HEK293 (cell line): Measurements from ENCODE around the gene IPCEF1.

Experiments
- CTCF ChIA-PET: fragments of 350-600 bp; formaldehyde crosslinking; extraction: SDS; loops from one replicate; lab custom pipeline; 2021; ENCODE audit warnings: antibody characterized with exemption; lab: Yijun Ruan, JAX
- POLR2A ChIA-PET: fragments of 300-600 bp; formaldehyde crosslinking; extraction: SDS; loops from one replicate; lab custom pipeline; 2020; ENCODE audit warnings: antibody characterized with exemption, inconsistent platforms; lab: Yijun Ruan, JAX
- H3K27ac ChIP-seq: fragments of 200-500 bp; sonication (Bioruptor generic); 2 replicates; pipeline ENCODE4 v1.5.1; 2014; ENCODE audit warnings: low read depth, low read length, control low read depth, inconsistent platforms; ENCODE audit errors: extremely low read depth
- H3K36me3 ChIP-seq, 2 experiments: fragments of 200-500 bp in 1 of 2; sonication (Bioruptor generic) in 1 of 2; 1 replicate in 1 of 2; 2 replicates in 1 of 2; pipeline ENCODE4 v1.5.1; 2014 to 2017; ENCODE audit warnings: inconsistent platforms in 2 of 2, low read length in 2 of 2; ENCODE audit not compliant: control insufficient read depth in 2 of 2, insufficient read depth in 1 of 2
- H3K4me1 ChIP-seq: fragments of 200-500 bp; sonication (Bioruptor generic); 2 replicates; pipeline ENCODE4 v1.5.1; 2014; ENCODE audit warnings: mild to moderate bottlenecking, low read length, inconsistent platforms; ENCODE audit not compliant: control insufficient read depth, insufficient read depth
- H3K4me3 ChIP-seq: 2 replicates; pipeline ENCODE4 v1.5.1; 2011; ENCODE audit warnings: low read depth, mild to moderate bottlenecking, control low read depth, low read length, moderate library complexity
- H3K9me3 ChIP-seq: fragments of 200-500 bp; sonication (Bioruptor generic); 2 replicates; pipeline ENCODE4 v1.5.1; 2014; ENCODE audit warnings: low read depth, low read length, inconsistent platforms; ENCODE audit not compliant: control insufficient read depth, insufficient read depth
- BCL11B ChIP-seq: fragments of 450-650 bp; formaldehyde crosslinking; IDR thresholded peaks from 2 replicates; pipeline ENCODE4 v1.5.1; 2016; ENCODE audit warnings: low read depth, missing biosample characterization, missing genetic modification characterization
- HOXA7 ChIP-seq: sonication (generic); formaldehyde crosslinking; IDR thresholded peaks from 2 replicates; pipeline ENCODE4 v1.8.1; 2022; ENCODE audit warnings: missing genetic modification reagents, borderline replicate concordance
- KLF1 ChIP-seq: fragments of 450-650 bp; formaldehyde crosslinking; IDR thresholded peaks from 2 replicates; pipeline ENCODE4 v1.5.1; 2016; ENCODE audit warnings: missing biosample characterization, missing genetic modification characterization
- PRDM1 ChIP-seq: fragments of 450-650 bp; formaldehyde crosslinking; IDR thresholded peaks from 2 replicates; pipeline ENCODE4; 2016; ENCODE audit warnings: missing biosample characterization, missing genetic modification characterization
- SETDB1 ChIP-seq: IDR thresholded peaks from one replicate; pipeline ENCODE4 v1.6.1; 2017; ENCODE audit warnings: mild to moderate bottlenecking, low read length, moderate library complexity, mixed read lengths; ENCODE audit not compliant: insufficient read length
- WT1 ChIP-seq: fragments of 450-650 bp; formaldehyde crosslinking; IDR thresholded peaks from 2 replicates; pipeline ENCODE4 v1.5.1; 2016; ENCODE audit warnings: missing biosample characterization, missing genetic modification characterization
- YY1 ChIP-seq: fragments of 450-650 bp; formaldehyde crosslinking; IDR thresholded peaks from 2 replicates; pipeline ENCODE4 v1.5.1; 2018; ENCODE audit warnings: missing biosample characterization, missing genetic modification characterization
- YY2 ChIP-seq: fragments of 450-650 bp; formaldehyde crosslinking; IDR thresholded peaks from 2 replicates; pipeline ENCODE4 v1.5.1; 2016; ENCODE audit warnings: missing biosample characterization, missing genetic modification characterization
- ZBTB20 ChIP-seq: fragments of 450-650 bp; formaldehyde crosslinking; IDR thresholded peaks from 2 replicates; pipeline ENCODE4 v1.5.1; 2016; ENCODE audit warnings: missing biosample characterization, missing genetic modification characterization
- ZBTB48 ChIP-seq: fragments of 450-650 bp; formaldehyde crosslinking; IDR thresholded peaks from 2 replicates; pipeline ENCODE4 v1.5.1; 2016; ENCODE audit warnings: missing biosample characterization, missing genetic modification characterization
- ZFP69B ChIP-seq: fragments of 450-650 bp; formaldehyde crosslinking; IDR thresholded peaks from 2 replicates; pipeline ENCODE4 v1.5.1; 2016; ENCODE audit warnings: missing biosample characterization, missing genetic modification characterization
- ZIC2 ChIP-seq: fragments of 450-650 bp; formaldehyde crosslinking; IDR thresholded peaks from 2 replicates; pipeline ENCODE4 v1.5.1; 2016; ENCODE audit warnings: missing biosample characterization, missing genetic modification characterization
- ZNF19 ChIP-seq: fragments of 450-650 bp; formaldehyde crosslinking; IDR thresholded peaks from 2 replicates; pipeline ENCODE4; 2016; ENCODE audit warnings: missing biosample characterization, missing genetic modification characterization, low read depth
- ZNF248 ChIP-seq: fragments of 450-650 bp; formaldehyde crosslinking; IDR thresholded peaks from 2 replicates; pipeline ENCODE4 v1.5.1; 2017; ENCODE audit warnings: missing biosample characterization, missing genetic modification characterization
- ZNF302 ChIP-seq: fragments of 450-650 bp; formaldehyde crosslinking; IDR thresholded peaks from 2 replicates; pipeline ENCODE4 v1.5.1; 2016; ENCODE audit warnings: missing biosample characterization, missing genetic modification characterization, low read depth
- ZNF366 ChIP-seq: fragments of 450-650 bp; formaldehyde crosslinking; conservative IDR thresholded peaks from 2 replicates; pipeline ENCODE4 v1.5.1; 2016; ENCODE audit warnings: missing biosample characterization, missing genetic modification characterization
- ZNF529 ChIP-seq: fragments of 450-650 bp; formaldehyde crosslinking; IDR thresholded peaks from 2 replicates; pipeline ENCODE4 v1.5.1; 2017; ENCODE audit warnings: missing genetic modification characterization, missing biosample characterization; ENCODE audit not compliant: insufficient replicate concordance
- ZNF530 ChIP-seq: fragments of 450-650 bp; formaldehyde crosslinking; IDR thresholded peaks from 2 replicates; pipeline ENCODE4 v1.5.1; 2016; ENCODE audit warnings: low read depth, missing biosample characterization, missing genetic modification characterization
- ZNF677 ChIP-seq: fragments of 450-650 bp; IDR thresholded peaks from 2 replicates; pipeline ENCODE4 v1.5.0; 2018; ENCODE audit warnings: missing biosample characterization, mild to moderate bottlenecking, missing genetic modification characterization, moderate library complexity
- ZNF76 ChIP-seq: fragments of 450-650 bp; formaldehyde crosslinking; IDR thresholded peaks from 2 replicates; pipeline ENCODE4; 2016; ENCODE audit warnings: low read depth, missing biosample characterization, missing genetic modification characterization, borderline replicate concordance
- ZNF768 ChIP-seq: fragments of 450-650 bp; formaldehyde crosslinking; IDR thresholded peaks from 2 replicates; pipeline ENCODE4 v1.5.1; 2018; ENCODE audit warnings: missing biosample characterization, mild to moderate bottlenecking, missing genetic modification characterization
- TF ChIP-seq, protein P1 (sequence below): fragments of 450-650 bp; formaldehyde crosslinking; IDR thresholded peaks from 2 replicates; pipeline ENCODE4 v1.5.1; 2016; ENCODE audit warnings: missing biosample characterization, missing genetic modification characterization
- TF ChIP-seq, protein P2 (sequence below): fragments of 450-650 bp; formaldehyde crosslinking; IDR thresholded peaks from 2 replicates; pipeline ENCODE4 v1.5.1; 2016; ENCODE audit warnings: missing biosample characterization, missing genetic modification characterization
- TF ChIP-seq, protein P3 (sequence below): fragments of 450-650 bp; formaldehyde crosslinking; IDR thresholded peaks from 2 replicates; pipeline ENCODE4 v1.5.1; 2016; ENCODE audit warnings: missing biosample characterization, missing genetic modification characterization
- TF ChIP-seq, protein P4 (sequence below): fragments of 450-650 bp; formaldehyde crosslinking; IDR thresholded peaks from 2 replicates; pipeline ENCODE4 v1.5.1; 2016; ENCODE audit warnings: missing biosample characterization, missing genetic modification characterization

The IPCEF1 gene

DNA sequence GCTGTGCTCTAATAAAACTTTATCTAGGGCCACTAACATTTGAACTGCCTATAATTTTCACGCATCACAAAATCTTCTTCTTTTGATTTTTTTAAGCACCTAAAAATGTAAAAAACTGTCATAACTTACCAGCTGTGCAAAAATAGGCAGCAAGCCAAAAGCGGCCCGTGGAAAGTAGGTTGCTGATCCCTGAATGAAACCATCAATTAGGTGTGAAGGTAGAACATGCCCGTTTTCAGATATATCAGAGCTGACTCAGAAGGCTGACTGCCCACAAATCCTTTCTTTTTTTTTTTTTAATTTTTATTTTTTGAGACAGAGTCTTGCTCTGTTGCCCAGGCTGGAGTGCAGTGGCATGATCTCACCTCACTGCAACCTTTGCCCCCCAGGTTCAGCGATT is 4.9 kb upstream of the IPCEF1 start:
- Histone ChIP-seq H3K4me3 (no peak overlapping the region), H3K9me3 (no peaks in the 10 kb centered on the region), H3K36me3 (no peaks in the 10 kb centered on the region), H3K4me1 (no peaks in the 10 kb centered on the region), H3K27ac (no peak overlapping the region)
- ChIA-PET POLR2A (no interaction called here), CTCF (interaction anchor here (0.6 to 1.6 kb wide), 2 partner anchors 207 to 1607 kb away, joined by 3 to 4 read pairs; no protein-coding TSS in a partner anchor)
- TF ChIP-seq ZIC2 (tag by site-specific recombination): no peak
- no peak for TF ChIP-seq PRDM1 (tag by site-specific recombination)
- no peak for TF ChIP-seq ZFP69B (tag by site-specific recombination)
- no peak for TF ChIP-seq ZNF529 (tag by site-specific recombination)
- no peak for TF ChIP-seq ZNF366
- no peak for TF ChIP-seq ZNF248 (tag by site-specific recombination)
- TF ChIP-seq, protein P1, sequence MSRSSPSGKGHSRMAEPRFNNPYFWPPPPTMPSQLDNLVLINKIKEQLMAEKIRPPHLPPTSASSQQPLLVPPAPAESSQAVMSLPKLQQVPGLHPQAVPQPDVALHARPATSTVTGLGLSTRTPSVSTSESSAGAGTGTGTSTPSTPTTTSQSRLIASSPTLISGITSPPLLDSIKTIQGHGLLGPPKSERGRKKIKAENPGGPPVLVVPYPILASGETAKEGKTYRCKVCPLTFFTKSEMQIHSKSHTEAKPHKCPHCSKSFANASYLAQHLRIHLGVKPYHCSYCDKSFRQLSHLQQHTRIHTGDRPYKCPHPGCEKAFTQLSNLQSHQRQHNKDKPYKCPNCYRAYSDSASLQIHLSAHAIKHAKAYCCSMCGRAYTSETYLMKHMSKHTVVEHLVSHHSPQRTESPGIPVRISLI (tag by site-specific recombination): no peak

DNA sequence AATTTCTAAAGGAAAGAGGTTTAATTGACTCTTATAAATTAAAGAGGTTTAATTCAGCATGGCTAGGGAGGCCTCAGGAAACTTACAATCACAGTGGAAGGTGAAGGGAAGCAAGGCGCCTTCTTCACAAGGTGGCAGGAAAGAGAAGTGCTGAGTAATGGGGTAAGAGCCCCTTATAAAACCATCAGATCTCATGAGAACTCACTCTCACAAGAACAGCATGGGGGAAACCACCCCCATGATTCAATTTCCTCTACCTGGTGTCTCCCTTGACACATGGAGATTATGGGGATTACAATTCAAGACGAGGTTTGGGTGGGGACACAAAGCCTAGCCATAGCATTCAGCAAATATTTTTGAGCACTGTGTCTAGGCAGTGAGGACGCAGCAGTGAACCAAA is 3.9 kb upstream of the IPCEF1 start:
- TF ChIP-seq ZNF366 (no peak), ZBTB48 (tag by site-specific recombination) (no peak), KLF1 (tag by site-specific recombination) (no peak), SETDB1 (no peak), YY1 (no peak), YY2 (tag by site-specific recombination) (no peak), ZNF19 (tag by site-specific recombination) (no peak), ZNF768 (tag by site-specific recombination) (no peak), BCL11B (tag by site-specific recombination) (no peak), HOXA7 (CRISPR knock-in tag) (no peak), ZNF76 (tag by site-specific recombination) (no peak), WT1 (tag by site-specific recombination) (no peak), ZBTB20 (tag by site-specific recombination) (no peak), ZNF302 (no peak), ZNF530 (tag by site-specific recombination) (no peak), ZNF677 (tag by site-specific recombination) (no peak)
- TF ChIP-seq, protein P2, sequence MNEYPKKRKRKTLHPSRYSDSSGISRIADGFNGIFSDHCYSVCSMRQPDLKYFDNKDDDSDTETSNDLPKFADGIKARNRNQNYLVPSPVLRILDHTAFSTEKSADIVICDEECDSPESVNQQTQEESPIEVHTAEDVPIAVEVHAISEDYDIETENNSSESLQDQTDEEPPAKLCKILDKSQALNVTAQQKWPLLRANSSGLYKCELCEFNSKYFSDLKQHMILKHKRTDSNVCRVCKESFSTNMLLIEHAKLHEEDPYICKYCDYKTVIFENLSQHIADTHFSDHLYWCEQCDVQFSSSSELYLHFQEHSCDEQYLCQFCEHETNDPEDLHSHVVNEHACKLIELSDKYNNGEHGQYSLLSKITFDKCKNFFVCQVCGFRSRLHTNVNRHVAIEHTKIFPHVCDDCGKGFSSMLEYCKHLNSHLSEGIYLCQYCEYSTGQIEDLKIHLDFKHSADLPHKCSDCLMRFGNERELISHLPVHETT (tag by site-specific recombination): no peak
- TF ChIP-seq, protein P3, sequence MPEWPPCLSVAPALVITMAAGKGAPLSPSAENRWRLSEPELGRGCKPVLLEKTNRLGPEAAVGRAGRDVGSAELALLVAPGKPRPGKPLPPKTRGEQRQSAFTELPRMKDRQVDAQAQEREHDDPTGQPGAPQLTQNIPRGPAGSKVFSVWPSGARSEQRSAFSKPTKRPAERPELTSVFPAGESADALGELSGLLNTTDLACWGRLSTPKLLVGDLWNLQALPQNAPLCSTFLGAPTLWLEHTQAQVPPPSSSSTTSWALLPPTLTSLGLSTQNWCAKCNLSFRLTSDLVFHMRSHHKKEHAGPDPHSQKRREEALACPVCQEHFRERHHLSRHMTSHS (tag by site-specific recombination): no peak
- TF ChIP-seq, protein P4, sequence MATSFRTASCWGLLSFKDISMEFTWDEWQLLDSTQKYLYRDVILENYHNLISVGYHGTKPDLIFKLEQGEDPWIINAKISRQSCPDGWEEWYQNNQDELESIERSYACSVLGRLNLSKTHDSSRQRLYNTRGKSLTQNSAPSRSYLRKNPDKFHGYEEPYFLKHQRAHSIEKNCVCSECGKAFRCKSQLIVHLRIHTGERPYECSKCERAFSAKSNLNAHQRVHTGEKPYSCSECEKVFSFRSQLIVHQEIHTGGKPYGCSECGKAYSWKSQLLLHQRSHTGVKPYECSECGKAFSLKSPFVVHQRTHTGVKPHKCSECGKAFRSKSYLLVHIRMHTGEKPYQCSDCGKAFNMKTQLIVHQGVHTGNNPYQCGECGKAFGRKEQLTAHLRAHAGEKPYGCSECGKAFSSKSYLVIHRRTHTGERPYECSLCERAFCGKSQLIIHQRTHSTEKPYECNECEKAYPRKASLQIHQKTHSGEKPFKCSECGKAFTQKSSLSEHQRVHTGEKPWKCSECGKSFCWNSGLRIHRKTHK (tag by site-specific recombination): no peak
- TF ChIP-seq, all 188 proteins: peak for 0
- POLR2A ChIA-PET: no interaction called here
- no peak overlapping the region for H3K4me3 ChIP-seq
- H3K9me3 ChIP-seq: no peaks in the 10 kb centered on the region
- no peaks in the 10 kb centered on the region for H3K4me1 ChIP-seq
- H3K27ac ChIP-seq: no peak overlapping the region
- CTCF ChIA-PET: interaction anchor here (1.6 kb wide), 1 partner anchor 206 kb away, joined by 4 read pairs; no protein-coding TSS in a partner anchor
- H3K36me3 ChIP-seq: no peaks in the 10 kb centered on the region
